Measurements from ENCODE around the gene EXOC7. TPM values are rescaled to one million over a fixed set of nuclear protein-coding genes. Genes with fewer than 3 reads are reported as not detected.

EXOC7 gene
- total RNA-seq, 6 experiments from 2014 or later, result 134 to 157 (median 144) TPM

DNA sequence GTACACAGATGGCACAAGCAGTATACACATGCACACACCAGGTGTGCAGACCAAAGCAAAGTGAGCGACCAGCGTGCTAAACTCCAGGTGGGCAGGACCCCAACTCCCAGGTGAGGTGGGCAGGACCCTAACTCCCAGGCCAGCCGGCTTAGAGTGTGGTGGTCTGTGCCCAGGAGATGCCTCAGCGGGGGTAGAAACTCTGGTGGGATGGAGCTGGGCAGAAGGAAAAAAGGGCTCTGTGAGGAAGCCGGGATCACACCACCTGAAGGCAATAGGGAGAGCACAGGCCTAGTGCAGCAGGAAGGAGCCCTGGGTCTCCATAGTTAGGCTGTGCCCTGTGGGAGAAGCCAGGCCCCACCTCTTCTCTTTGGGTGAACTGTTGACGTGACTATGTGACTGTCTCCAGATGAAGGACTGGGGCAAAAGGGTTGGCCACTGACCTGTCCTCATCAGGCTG is 39.0 kb upstream of the EXOC7 start:
- Mint-ChIP-seq H3K27me3 (ENCODE audit: insufficient read depth) (peaks cover 26% of the 10 kb centered on the region), H3K36me3 (ENCODE audit: low read depth) (no peaks in the 10 kb centered on the region), H3K4me3 (no peak overlapping the region), H3K9me3 (no peaks in the 10 kb centered on the region), H3K27ac (no peak overlapping the region), H3K4me1 (ENCODE audit: low read depth) (peaks cover 6% of the 10 kb centered on the region; the same call in 1 of the 2 replicates)
- no peak for DNase-seq
- TF ChIP-seq, protein P1, sequence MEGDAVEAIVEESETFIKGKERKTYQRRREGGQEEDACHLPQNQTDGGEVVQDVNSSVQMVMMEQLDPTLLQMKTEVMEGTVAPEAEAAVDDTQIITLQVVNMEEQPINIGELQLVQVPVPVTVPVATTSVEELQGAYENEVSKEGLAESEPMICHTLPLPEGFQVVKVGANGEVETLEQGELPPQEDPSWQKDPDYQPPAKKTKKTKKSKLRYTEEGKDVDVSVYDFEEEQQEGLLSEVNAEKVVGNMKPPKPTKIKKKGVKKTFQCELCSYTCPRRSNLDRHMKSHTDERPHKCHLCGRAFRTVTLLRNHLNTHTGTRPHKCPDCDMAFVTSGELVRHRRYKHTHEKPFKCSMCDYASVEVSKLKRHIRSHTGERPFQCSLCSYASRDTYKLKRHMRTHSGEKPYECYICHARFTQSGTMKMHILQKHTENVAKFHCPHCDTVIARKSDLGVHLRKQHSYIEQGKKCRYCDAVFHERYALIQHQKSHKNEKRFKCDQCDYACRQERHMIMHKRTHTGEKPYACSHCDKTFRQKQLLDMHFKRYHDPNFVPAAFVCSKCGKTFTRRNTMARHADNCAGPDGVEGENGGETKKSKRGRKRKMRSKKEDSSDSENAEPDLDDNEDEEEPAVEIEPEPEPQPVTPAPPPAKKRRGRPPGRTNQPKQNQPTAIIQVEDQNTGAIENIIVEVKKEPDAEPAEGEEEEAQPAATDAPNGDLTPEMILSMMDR (IDR thresholded peaks at IDR 0.05), result no peak

DNA sequence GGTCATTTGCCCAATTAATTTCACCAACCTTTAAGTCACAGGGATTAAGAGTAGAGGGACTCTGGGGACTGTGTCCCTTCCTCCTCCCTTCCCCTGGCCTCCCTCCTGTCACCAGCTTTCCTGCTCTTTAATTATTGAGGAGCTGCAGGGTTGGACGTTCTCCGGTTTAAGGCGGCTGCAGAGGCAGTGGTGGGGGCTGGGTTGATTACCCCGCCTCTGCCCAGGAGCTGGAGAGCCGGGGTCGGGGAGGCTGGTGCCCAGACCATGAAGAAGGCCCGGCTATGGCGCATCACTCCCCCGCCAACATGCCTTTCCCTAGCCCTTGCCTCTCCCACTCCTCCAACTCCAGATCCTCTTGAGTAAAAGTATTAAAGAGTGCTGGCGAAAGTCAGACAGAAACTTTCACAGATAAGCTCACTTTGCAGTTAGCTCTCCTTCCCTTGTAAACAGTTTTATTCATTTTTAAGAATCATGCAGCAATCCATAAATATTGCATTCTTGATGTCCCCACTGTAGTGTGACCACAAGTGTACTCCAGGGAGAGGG is 38.5 kb upstream of the EXOC7 start:
- TF ChIP-seq, protein P1 (IDR thresholded peaks at IDR 0.05), result no peak
- no peaks in the 10 kb centered on the region for H3K9me3 Mint-ChIP-seq
- H3K27ac Mint-ChIP-seq, result no peak overlapping the region
- DNase-seq, result no peak
- peaks cover 6% of the 10 kb centered on the region; the same call in 1 of the 2 replicates for H3K4me1 Mint-ChIP-seq (ENCODE audit: low read depth)
- H3K27me3 Mint-ChIP-seq (ENCODE audit: insufficient read depth), result peaks cover 26% of the 10 kb centered on the region
- no peaks in the 10 kb centered on the region for H3K36me3 Mint-ChIP-seq (ENCODE audit: low read depth)
- peak overlapping the region; percentile 83 for H3K4me3 Mint-ChIP-seq

DNA sequence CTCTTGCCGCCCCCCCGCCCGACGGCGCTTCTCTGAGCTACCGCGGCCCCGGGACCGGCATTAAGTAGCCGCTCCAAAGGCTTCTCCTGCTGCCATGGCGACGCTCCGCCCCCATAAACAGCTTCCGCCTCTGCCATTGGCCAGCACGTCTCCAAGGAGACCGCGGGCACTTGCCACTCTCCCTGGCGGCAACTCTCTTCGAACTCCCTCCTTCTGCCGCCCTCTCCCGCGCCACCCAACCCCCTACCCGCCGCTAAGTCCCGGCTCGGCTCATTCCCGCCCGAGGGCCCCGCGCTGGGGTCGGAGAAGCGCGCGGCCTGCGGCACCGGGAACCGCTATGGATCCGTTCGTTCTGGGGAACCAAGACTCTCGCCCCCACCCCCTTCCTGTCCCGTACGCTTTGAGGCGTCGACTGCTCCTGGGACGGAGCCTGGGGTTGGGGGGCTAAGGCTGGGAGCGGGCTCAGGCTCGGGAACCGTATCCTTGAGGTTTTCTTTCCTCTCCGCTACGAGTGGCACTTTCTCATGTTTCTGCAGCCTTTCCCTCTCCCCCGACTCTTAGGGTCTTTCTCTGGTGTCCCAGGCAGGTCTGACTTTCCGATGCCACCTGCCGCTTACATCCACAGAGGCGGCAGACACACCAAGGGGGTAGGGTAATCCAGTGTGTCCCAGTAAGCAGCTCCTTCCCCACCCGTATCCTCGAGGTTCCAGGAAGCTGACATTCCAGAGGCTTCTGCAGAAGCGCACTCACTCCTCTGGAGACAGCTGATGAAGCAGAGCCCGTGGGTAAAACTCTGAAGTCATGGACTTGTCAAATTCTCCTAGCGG is 37.8 kb upstream of the EXOC7 start, which contains the start of gene FOXJ1:
Gene FOXJ1, minus strand, starts transcription at position 34 of the 827 bp plus-strand sequence. CDS start 850 bp downstream, outside the sequence.
- H3K36me3 Mint-ChIP-seq (ENCODE audit: low read depth), result no peaks in the 10 kb centered on the region
- peaks cover 31% of the 10 kb centered on the region for H3K27me3 Mint-ChIP-seq (ENCODE audit: insufficient read depth)
- TF ChIP-seq, protein P1 (IDR thresholded peaks at IDR 0.05), result no peak
- H3K4me3 Mint-ChIP-seq, result peak within 1 kb of the TSS; percentile 83
- H3K4me1 Mint-ChIP-seq (ENCODE audit: low read depth), result peaks cover 6% of the 10 kb centered on the region; the same call in 1 of the 2 replicates
- DNase-seq, result peak; percentile 76
- H3K9me3 Mint-ChIP-seq, result no peaks in the 10 kb centered on the region
- peak within 1 kb of the TSS; percentile 21; the same call in 1 of the 2 replicates for H3K27ac Mint-ChIP-seq

DNA sequence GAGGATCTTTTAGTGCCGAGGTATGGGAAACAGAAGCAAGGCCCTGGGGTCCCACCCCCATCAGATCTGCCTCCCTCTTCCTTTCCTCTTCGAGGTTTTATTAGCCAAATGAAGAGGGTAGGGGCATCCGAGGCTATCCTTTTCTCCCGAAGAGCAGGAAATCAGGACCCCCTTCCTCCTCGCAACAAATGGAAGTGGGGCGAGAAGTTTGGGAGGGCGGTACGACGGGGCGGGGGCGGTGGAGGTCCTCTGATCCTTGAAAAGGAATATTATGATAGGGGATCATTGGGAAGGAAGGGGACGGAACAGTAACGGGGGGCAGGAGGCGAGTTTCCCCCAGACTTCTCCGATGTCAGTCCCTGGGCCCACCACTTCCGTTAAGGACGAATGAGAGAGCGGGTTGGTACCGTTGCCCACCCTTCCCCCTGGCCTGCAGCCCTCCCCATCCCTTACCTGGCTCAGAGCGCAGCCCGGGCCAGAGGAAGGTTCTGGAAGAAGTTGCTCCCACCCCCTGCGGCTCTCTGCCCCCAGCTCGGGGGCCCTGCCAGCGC is 37.1 kb upstream of the EXOC7 start:
- H3K4me1 Mint-ChIP-seq (ENCODE audit: low read depth), result peaks cover 6% of the 10 kb centered on the region; the same call in 1 of the 2 replicates
- no peak overlapping the region for H3K4me3 Mint-ChIP-seq
- TF ChIP-seq, protein P1 (IDR thresholded peaks at IDR 0.05), result no peak
- DNase-seq, result no peak
- H3K27me3 Mint-ChIP-seq (ENCODE audit: insufficient read depth), result peaks cover 29% of the 10 kb centered on the region
- H3K9me3 Mint-ChIP-seq, result no peaks in the 10 kb centered on the region
- no peaks in the 10 kb centered on the region for H3K36me3 Mint-ChIP-seq (ENCODE audit: low read depth)
- H3K27ac Mint-ChIP-seq, result no peak overlapping the region

DNA sequence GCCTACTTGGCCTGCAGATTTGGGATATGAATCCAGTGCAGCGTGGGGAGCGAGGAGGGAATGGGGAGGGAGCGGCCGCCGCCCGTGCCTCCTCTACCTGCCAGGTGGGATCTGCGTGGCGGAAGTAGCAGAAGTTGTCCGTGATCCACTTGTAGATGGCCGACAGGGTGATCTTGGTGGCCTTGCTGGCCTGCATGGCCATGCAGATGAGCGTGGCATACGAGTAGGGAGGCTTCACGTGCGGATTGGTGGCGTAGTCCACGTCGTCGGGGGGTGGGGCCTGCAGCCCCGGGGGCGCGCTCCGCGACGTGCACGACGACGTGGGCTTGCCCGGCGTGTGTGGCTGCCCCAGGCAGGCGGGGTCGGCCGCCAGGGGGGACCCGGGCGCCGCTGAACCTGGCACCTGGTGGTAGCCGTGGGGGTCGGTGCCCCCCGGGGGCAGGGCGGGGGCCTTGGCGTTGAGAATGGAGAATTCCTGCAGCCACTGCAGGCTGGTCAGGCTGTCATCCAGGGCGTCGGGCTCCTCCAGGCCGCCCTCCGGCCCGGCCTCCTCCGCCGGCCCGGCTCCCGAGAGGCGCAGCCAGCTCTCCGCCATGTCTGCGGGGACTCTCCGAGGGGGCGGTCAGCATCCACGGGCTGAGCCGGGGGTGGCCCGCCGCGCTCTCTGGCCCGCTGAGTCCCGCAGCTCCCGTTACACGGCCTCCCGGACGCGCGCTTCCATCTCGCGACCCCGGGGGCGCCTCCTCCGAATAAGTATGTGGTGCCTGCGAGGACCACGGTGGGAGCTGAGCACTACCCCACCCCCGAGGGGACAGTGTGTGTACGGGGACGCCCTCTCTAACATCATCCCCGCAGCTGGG is 36.4 kb upstream of the EXOC7 start:
- Mint-ChIP-seq H3K4me3 (no peak overlapping the region), H3K27ac (no peak overlapping the region), H3K9me3 (no peaks in the 10 kb centered on the region), H3K27me3 (ENCODE audit: insufficient read depth) (peaks cover 29% of the 10 kb centered on the region), H3K36me3 (ENCODE audit: low read depth) (no peaks in the 10 kb centered on the region), H3K4me1 (ENCODE audit: low read depth) (peaks cover 6% of the 10 kb centered on the region; the same call in 1 of the 2 replicates)
- TF ChIP-seq, protein P1 (IDR thresholded peaks at IDR 0.05), result 0 out of 2 replicates have a peak, but pooled peaks have one; percentile 18
- no peak for DNase-seq
